ENCODE measurements around the gene SP1.

Gene SP1

GRCh38 chr12:53427905-53428594 lies 48.1 kb downstream of the SP1 start (continued):
- TF ChIP-seq TCF7L2 (IDR thresholded peaks at IDR 0.05; ENCODE audit: borderline replicate concordance, low read depth, low read length) (no peak), ZNF521 (tag by site-specific recombination; IDR thresholded peaks at IDR 0.05) (no peak), ZNF335 (tag by site-specific recombination; conservative IDR thresholded peaks at IDR 0.05) (no peak), SCRT1 (tag by site-specific recombination; IDR thresholded peaks at IDR 0.05; ENCODE audit: borderline replicate concordance) (peak; percentile 95), SP7 (tag by site-specific recombination; IDR thresholded peaks at IDR 0.05) (peak; percentile 52; the same call in 1 of the 2 replicates), ZNF157 (tag by site-specific recombination; IDR thresholded peaks at IDR 0.05) (no peak), RBAK (tag by site-specific recombination; IDR thresholded peaks at IDR 0.05) (no peak), ZNF660 (tag by site-specific recombination; IDR thresholded peaks at IDR 0.05) (no peak), KLF8 (tag by site-specific recombination; IDR thresholded peaks at IDR 0.05) (peak; percentile 29; the same call in 1 of the 2 replicates), BCL11A (tag by site-specific recombination; IDR thresholded peaks at IDR 0.05; ENCODE audit: low read depth) (no peak), ZNF292 (tag by site-specific recombination; IDR thresholded peaks at IDR 0.05; ENCODE audit: borderline replicate concordance, low read depth) (no peak), ZNF449 (tag by site-specific recombination; IDR thresholded peaks at IDR 0.05) (no peak)
- TF ChIP-seq, protein P1, sequence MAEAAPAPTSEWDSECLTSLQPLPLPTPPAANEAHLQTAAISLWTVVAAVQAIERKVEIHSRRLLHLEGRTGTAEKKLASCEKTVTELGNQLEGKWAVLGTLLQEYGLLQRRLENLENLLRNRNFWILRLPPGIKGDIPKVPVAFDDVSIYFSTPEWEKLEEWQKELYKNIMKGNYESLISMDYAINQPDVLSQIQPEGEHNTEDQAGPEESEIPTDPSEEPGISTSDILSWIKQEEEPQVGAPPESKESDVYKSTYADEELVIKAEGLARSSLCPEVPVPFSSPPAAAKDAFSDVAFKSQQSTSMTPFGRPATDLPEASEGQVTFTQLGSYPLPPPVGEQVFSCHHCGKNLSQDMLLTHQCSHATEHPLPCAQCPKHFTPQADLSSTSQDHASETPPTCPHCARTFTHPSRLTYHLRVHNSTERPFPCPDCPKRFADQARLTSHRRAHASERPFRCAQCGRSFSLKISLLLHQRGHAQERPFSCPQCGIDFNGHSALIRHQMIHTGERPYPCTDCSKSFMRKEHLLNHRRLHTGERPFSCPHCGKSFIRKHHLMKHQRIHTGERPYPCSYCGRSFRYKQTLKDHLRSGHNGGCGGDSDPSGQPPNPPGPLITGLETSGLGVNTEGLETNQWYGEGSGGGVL (tag by site-specific recombination; IDR thresholded peaks at IDR 0.05): peak; percentile 69; the same call in 1 of the 2 replicates
- TF ChIP-seq, protein P2, sequence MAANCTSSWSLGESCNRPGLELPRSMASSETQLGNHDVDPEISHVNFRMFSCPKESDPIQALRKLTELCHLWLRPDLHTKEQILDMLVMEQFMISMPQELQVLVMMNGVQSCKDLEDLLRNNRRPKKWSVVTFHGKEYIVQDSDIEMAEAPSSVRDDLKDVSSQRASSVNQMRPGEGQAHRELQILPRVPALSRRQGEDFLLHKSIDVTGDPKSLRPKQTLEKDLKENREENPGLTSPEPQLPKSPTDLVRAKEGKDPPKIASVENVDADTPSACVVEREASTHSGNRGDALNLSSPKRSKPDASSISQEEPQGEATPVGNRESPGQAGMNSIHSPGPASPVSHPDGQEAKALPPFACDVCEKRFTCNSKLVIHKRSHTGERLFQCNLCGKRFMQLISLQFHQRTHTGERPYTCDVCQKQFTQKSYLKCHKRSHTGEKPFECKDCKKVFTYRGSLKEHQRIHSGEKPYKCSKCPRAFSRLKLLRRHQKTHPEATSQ (tag by site-specific recombination; IDR thresholded peaks at IDR 0.05): no peak
- TF ChIP-seq, protein P3, sequence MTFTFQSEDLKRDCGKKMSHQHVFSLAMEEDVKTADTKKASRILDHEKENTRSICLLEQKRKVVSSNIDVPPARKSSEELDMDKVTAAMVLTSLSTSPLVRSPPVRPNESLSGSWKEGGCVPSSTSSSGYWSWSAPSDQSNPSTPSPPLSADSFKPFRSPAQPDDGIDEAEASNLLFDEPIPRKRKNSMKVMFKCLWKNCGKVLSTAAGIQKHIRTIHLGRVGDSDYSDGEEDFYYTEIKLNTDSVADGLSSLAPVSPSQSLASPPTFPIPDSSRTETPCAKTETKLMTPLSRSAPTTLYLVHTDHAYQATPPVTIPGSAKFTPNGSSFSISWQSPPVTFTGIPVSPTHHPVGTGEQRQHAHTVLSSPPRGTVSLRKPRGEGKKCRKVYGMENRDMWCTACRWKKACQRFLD (tag by site-specific recombination; IDR thresholded peaks at IDR 0.05): no peak

- no peaks in the 10 kb centered on the region for H3K36me3 ChIP-seq (ENCODE audit: control insufficient read depth in 2 of 2, insufficient read depth in 1 of 2, low read length in 2 of 2)
- peaks cover 12% of the 10 kb centered on the region for H3K4me1 ChIP-seq (ENCODE audit: control insufficient read depth, insufficient read depth, low read length)
- no peak overlapping the region for H3K27ac ChIP-seq (ENCODE audit: extremely low read depth, low read depth, low read length)
- ChIA-PET CTCF (interaction anchor here (0.5 to 2.0 kb wide), 4 partner anchors 23 to 108 kb away, joined by 3 to 15 read pairs (median 4); partner anchors contain the start of gene AAAS), POLR2A (interaction anchor here (0.6 to 1.3 kb wide), 3 partner anchors 12 to 108 kb away, joined by 3 to 5 read pairs (median 3); partner anchors contain the start of gene PRR13)
- no peaks in the 10 kb centered on the region for H3K9me3 ChIP-seq (ENCODE audit: control insufficient read depth, insufficient read depth, low read depth, low read length)
- no peak overlapping the region for H3K4me3 ChIP-seq (ENCODE audit: low read depth, low read length)
- TF ChIP-seq ZNF10 (tag by site-specific recombination; IDR thresholded peaks at IDR 0.05) (no peak), SCRT2 (tag by site-specific recombination; IDR thresholded peaks at IDR 0.05) (no peak), YY2 (tag by site-specific recombination; IDR thresholded peaks at IDR 0.05) (no peak), ZNF571 (tag by site-specific recombination; IDR thresholded peaks at IDR 0.05) (no peak), ZNF140 (tag by site-specific recombination; IDR thresholded peaks at IDR 0.05) (no peak), RBAK (tag by site-specific recombination; IDR thresholded peaks at IDR 0.05) (no peak), EGR2 (tag by site-specific recombination; IDR thresholded peaks at IDR 0.05; ENCODE audit: low read depth) (no peak), ZNF155 (tag by site-specific recombination; IDR thresholded peaks at IDR 0.05) (no peak), ZNF623 (tag by site-specific recombination; IDR thresholded peaks at IDR 0.05) (no peak), ZNF324 (tag by site-specific recombination; IDR thresholded peaks at IDR 0.05) (no peak)
- TF ChIP-seq, protein P4, sequence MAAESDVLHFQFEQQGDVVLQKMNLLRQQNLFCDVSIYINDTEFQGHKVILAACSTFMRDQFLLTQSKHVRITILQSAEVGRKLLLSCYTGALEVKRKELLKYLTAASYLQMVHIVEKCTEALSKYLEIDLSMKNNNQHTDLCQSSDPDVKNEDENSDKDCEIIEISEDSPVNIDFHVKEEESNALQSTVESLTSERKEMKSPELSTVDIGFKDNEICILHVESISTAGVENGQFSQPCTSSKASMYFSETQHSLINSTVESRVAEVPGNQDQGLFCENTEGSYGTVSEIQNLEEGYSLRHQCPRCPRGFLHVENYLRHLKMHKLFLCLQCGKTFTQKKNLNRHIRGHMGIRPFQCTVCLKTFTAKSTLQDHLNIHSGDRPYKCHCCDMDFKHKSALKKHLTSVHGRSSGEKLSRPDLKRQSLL (tag by site-specific recombination; IDR thresholded peaks at IDR 0.05): no peak
- TF ChIP-seq, protein P5, sequence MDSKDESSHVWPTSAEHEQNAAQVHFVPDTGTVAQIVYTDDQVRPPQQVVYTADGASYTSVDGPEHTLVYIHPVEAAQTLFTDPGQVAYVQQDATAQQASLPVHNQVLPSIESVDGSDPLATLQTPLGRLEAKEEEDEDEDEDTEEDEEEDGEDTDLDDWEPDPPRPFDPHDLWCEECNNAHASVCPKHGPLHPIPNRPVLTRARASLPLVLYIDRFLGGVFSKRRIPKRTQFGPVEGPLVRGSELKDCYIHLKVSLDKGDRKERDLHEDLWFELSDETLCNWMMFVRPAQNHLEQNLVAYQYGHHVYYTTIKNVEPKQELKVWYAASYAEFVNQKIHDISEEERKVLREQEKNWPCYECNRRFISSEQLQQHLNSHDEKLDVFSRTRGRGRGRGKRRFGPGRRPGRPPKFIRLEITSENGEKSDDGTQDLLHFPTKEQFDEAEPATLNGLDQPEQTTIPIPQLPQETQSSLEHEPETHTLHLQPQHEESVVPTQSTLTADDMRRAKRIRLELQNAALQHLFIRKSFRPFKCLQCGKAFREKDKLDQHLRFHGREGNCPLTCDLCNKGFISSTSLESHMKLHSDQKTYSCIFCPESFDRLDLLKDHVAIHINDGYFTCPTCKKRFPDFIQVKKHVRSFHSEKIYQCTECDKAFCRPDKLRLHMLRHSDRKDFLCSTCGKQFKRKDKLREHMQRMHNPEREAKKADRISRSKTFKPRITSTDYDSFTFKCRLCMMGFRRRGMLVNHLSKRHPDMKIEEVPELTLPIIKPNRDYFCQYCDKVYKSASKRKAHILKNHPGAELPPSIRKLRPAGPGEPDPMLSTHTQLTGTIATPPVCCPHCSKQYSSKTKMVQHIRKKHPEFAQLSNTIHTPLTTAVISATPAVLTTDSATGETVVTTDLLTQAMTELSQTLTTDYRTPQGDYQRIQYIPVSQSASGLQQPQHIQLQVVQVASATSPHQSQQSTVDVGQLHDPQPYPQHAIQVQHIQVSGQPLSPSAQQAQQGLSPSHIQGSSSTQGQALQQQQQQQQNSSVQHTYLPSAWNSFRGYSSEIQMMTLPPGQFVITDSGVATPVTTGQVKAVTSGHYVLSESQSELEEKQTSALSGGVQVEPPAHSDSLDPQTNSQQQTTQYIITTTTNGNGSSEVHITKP (tag by site-specific recombination; IDR thresholded peaks at IDR 0.05): no peak
Measured at GRCh38 chr12:53428741-53429140, 48.8 kb downstream of the SP1 start.

All from HEK293 (cell line).